HG03460 (cell line): ENCODE data around the gene SAMD9L.
A peak's percentile ranks its signal among the peaks of the same experiment; 100 is the strongest.

Source experiments
- ATAC-seq: cut with Tn5 transposase; IDR thresholded peaks from one replicate; pipeline ENCODE4 v1.9.1; 2021; ENCODE audit not compliant: unreplicated experiment

SAMD9L gene

DNA sequence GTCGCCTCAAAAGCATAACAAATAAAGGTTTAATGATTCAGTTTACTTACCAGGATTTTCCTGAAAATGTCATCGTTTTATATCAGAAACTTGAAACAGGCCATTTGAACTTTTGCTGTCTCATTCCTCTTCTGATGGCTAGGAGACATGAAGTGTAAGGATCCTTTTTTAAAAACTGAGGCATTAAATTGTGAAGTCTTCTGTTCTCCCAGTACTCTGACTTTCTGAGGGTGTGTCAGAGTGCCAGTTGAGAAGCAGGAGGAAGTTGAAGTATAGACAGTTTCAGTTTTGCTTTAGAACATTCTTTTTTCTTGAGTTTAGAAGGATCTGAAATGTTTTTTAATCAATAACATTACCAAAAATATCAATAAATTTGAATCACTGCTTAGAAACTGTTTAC lies at the start of gene SAMD9L:
Gene SAMD9L, minus strand, starts transcription at position 242 of the 400 bp plus-strand sequence. CDS start 12,414 bp downstream, outside the sequence.
- peak; percentile 69 for ATAC-seq

DNA sequence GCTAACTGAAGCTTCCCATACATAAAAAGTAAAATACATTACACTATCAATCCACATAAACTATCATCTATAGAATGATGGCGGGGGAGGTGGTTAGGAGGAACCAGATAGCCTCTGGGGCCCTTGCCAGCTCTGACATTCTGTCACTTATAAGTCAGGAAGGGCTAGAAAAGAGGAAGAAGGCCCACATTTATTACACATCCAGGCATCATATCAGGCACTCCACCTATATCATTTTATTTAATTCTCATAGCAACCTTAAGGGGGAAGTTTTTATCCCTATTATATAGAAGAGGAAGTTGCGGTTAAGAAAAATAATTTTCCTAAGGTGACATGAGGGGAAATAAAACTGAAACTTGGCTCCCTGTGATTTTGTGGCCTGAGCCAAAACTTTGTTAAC lies 48.2 kb upstream of the SAMD9L start:
- ATAC-seq = no peak

DNA sequence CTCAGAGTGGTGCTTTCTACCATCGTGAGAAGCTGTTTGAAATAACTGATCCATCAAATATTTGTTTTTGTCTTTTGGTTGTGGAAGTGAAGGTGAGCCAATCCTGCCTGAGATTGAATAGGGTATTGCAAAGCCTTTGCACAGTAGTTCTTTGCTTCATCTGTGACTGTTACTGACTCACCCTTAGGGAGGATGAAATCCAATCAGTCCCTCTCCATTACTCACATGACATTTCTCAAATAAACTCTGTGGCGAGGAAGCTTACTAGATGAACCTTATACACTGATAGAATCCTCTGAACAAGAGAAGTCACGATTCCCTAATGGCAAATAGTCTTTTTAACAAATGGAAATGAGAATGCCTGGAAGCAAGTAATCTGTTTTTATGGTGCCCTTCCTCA lies 46.2 kb upstream of the SAMD9L start:
- no peak for ATAC-seq

DNA sequence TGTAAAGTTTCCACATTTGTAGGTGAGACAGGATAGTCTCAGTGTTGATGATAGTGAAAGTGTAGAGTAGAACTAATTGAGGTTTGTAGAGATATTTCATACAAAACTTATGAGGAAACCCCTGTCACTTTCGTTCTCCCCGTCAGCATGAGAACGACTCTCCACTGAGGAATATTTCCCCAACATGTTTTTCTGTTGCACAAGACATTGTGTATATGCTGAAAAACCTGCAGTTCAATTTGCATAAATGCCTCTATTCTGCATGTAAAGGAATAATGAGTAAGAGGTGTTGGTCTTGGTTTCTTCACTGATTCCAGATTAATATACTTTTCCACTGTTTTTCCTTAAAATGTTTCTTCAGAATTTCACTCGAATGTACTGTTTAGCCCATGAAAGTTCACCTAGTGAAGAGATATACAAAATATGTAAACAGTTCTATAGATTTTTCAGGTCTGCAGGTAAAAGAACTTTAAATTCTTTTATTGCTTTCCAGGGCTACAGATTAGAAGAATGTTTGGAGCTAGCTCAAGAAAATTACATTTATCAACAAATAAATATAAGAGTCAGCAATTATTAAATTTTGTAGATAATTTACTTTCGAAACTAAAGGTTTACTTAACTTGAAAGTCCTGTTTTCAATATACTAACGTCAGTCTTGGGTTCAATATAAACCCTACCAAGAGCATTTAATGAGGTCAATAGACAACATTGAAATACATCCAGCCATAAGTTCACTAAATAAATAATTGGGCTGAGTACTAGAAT lies 40.9 kb upstream of the SAMD9L start:
- ATAC-seq = no peak

- ATAC-seq = no peak
Observed at GRCh38 chr7:93185303-93186027, 37.3 kb upstream of the SAMD9L start.

DNA sequence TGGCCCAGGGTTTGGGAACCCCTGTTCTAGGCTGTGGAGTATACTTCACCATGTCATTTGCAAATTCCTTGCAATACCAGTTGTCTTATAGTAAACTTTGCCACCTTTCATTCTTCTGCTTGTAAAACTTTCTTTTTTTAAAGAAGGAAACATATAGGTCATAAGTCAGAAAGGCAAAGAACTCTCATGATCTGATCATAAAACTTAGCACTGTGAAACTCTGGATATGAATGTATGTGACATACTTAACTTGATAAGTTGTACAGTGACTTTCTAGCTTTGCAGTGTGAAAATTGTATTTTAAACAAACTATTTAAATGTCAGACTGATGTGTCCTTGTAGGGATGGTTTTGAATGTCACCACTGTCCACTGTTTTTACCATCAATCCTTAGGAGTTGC lies 31.0 kb upstream of the SAMD9L start:
- ATAC-seq = no peak

GRCh38 chr7:93178213-93178612 lies 30.0 kb upstream of the SAMD9L start:
- no peak for ATAC-seq

GRCh38 chr7:93176992-93177580 lies 28.9 kb upstream of the SAMD9L start:
- ATAC-seq = no peak

GRCh38 chr7:93175219-93175618 lies 27.0 kb upstream of the SAMD9L start:
- no peak for ATAC-seq

- ATAC-seq = no peak
Observed at GRCh38 chr7:93172683-93173082, 24.5 kb upstream of the SAMD9L start.

DNA sequence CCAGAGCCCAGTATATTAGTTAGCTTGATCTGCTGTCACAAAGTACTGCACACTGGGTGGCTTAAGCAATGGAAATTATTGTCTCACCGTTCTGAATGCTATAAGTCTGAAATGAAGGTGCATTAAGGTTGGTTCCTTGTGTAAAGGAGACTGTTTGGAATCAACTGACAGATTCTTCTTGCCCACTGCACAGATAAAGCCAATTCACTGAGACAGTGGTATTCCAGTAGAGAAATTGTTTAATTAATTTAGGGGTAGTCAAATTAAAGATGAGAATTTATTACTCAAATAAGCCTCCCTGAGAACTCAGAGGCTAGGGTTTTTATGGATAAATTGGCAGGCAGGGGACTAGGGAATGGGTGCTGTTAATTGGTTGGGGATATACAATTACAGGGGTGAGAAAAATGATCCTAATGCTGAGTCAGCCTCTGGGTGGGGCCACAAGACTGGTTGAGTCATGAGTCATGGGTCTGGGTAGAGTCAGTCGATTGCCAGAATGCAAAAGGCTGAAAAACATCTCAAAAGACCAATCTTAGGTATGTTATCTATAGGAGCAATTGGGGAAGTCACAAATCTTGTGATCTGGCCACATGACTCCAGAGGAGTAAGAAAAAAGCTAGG lies 23.5 kb upstream of the SAMD9L start:
- no peak for ATAC-seq

GRCh38 chr7:93165447-93165846 lies 17.3 kb upstream of the SAMD9L start:
- peak; percentile 97 for ATAC-seq

DNA sequence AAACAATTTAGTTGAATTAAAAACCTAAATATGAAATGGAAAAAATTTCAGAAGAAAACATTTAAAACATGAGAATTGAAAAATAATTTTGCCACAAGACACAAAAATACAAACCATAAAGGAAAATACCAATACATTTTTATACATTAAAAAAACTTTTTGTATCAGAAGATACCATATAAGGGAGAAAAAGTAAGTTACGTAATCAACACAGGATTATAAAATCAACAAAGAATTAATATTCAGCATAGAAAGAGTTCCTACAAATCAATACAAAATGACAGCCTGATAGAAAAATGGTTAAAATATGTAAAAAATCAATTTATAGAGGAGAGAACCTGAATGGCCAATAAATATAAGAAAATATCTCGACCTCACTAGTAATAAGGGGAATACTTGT lies 16.6 kb upstream of the SAMD9L start:
- no peak for ATAC-seq

GRCh38 chr7:93161181-93161762 lies 13.1 kb upstream of the SAMD9L start:
- ATAC-seq = no peak

DNA sequence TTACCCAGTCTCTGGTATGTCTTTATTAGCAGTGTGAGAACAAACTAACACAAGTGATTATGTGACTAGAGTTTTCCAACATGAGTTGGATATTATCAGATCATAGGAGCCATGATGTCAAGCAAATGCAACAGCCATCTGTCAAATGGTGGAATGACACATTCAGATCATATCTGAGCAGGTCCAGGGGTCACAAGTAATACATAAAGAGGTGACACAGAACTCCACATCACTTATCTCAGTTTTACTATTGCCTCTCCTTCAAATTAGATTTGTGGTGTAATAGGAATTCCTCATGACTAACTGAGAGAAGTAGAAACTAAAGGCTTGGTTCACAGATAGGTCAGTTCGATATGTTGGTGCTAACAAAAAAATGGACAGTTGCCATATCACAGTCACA lies 12.2 kb upstream of the SAMD9L start:
- ATAC-seq = no peak

GRCh38 chr7:93159490-93159889 lies 11.3 kb upstream of the SAMD9L start:
- ATAC-seq = no peak

DNA sequence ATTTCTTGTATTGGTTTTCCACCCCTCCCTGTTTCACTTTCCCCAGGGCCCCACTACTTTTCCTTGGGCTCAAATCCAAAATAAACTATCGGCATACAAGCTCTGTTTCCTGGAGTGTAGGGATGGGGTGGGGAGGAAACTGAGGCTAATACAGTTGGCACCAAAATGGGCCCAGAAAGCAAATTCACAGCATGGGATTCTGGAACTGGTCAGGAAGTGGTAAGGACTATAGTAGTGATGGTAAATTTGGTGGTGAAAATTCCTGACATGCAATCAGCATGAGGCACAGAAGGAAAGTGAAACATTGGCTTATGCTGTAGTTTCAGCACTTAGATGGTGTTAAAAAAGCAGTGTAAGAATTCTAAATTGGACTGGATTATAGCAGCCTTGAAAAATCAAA lies 8.7 kb upstream of the SAMD9L start:
- no peak for ATAC-seq

- no peak for ATAC-seq
Observed at GRCh38 chr7:93150200-93150835, 2.1 kb upstream of the SAMD9L start.

GRCh38 chr7:93148727-93149126 lies 542 bp upstream of the SAMD9L start:
- no peak for ATAC-seq

DNA sequence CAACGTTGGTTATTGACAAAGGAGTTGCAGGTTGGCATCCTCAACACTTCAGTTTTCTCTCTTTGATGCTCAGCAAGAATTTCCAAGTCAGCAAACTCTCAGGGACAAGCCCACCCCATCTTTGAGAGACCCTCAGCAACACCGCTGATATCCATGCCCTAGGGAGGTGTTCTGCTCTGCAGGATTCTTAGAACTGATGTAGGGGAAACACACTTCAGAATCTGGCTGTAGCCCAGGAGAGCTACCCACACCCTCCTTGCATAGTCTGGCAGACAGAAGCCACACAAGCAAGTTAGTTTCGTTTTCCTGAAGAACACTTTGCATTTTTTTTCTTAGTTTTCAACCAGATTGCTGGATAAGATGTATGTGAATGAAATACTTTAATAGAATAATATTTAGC lies 822 bp downstream of the SAMD9L start:
- ATAC-seq = peak; percentile 81
